ENCODE measurements around the gene PEBP1.

GRCh38 chr12:118175823-118176447, 40.0 kb downstream of the PEBP1 start:
- TF ChIP-seq CTCF (IDR thresholded peaks at IDR 0.05): no peak
- TF ChIP-seq POLR2A (IDR thresholded peaks at IDR 0.05): no peak
